OCI-LY3 (cell line): Measurements from ENCODE around the gene NLRC5.
"Not testable (repeated sequence)": the region's sequence is repeated elsewhere in the genome, so short reads cannot be mapped to it uniquely, and the experiment has no call there.

Experiments
- H2AFZ ChIP-seq: fragments of 200-600, 300-600 bp; shearing (Covaris generic); 2 replicates; pipeline ENCODE4 v1.6.0; 2014; ENCODE audit warnings: antibody characterized with exemption, low read depth, low read length
- H3K27ac ChIP-seq: fragments of 200-600, 300-600 bp; sonication (generic); 2 replicates; pipeline ENCODE4 v1.5.1; 2014; ENCODE audit warnings: mild to moderate bottlenecking, low read length, moderate library complexity, mixed read lengths
- H3K27me3 ChIP-seq: fragments of 200-600, 300-600 bp; sonication (generic); 2 replicates; pipeline ENCODE4 v1.6.1; 2014; ENCODE audit warnings: low read depth, low read length, mixed read lengths
- H3K36me3 ChIP-seq: fragments of 200-600, 300-600 bp; sonication (generic); replicated peaks from 2 replicates; pipeline ENCODE3; 2014; ENCODE audit warnings: low read depth, low read length, mixed read lengths
- H3K4me1 ChIP-seq: fragments of 300-600, 200-600 bp; sonication (generic); 2 replicates; pipeline ENCODE4 v1.6.1; 2014; ENCODE audit warnings: low read length, mixed read lengths
- H3K4me2 ChIP-seq: fragments of 200-600, 300-600 bp; sonication (generic); 2 replicates; pipeline ENCODE4 v1.6.1; 2014; ENCODE audit warnings: low read length, mixed read lengths
- H3K4me3 ChIP-seq: fragments of 300-600, 200-600 bp; sonication (generic); 2 replicates; pipeline ENCODE4 v1.5.1; 2014; ENCODE audit warnings: antibody characterized with exemption, mild to moderate bottlenecking, low read length, moderate library complexity
- H3K79me2 ChIP-seq: fragments of 300-600, 200-600 bp; shearing (Covaris generic); 2 replicates; pipeline ENCODE4 v1.6.1; 2014; ENCODE audit warnings: mild to moderate bottlenecking, low read length, mixed read lengths
- H3K9ac ChIP-seq: fragments of 300-600, 200-600 bp; shearing (Covaris generic); 2 replicates; pipeline ENCODE4 v1.6.0; 2014; ENCODE audit warnings: mild to moderate bottlenecking, low read length, moderate library complexity
- H3K9me3 ChIP-seq: fragments of 200-600, 300-600 bp; shearing (Covaris generic); 2 replicates; pipeline ENCODE4 v1.6.1; 2014; ENCODE audit warnings: low read length, mixed read lengths; ENCODE audit not compliant: insufficient read depth
- H4K20me1 ChIP-seq: fragments of 200-600, 300-600 bp; sonication (generic); 2 replicates; pipeline ENCODE4 v1.6.1; 2016; ENCODE audit warnings: low read length, mixed read lengths; ENCODE audit not compliant: insufficient read depth
- CTCF ChIP-seq: fragments of 200-600, 300-600 bp; sonication (generic); IDR thresholded peaks from 2 replicates; pipeline ENCODE4 v1.5.1; 2014; ENCODE audit warnings: antibody characterized with exemption, low read length, low read depth
- EZH2phosphoT487 ChIP-seq: fragments of 200-600 bp; shearing (Covaris generic); IDR thresholded peaks from 2 replicates; pipeline ENCODE4 v1.6.1; 2018; ENCODE audit warnings: antibody characterized with exemption, mixed run types, low read depth

NLRC5 gene

DNA sequence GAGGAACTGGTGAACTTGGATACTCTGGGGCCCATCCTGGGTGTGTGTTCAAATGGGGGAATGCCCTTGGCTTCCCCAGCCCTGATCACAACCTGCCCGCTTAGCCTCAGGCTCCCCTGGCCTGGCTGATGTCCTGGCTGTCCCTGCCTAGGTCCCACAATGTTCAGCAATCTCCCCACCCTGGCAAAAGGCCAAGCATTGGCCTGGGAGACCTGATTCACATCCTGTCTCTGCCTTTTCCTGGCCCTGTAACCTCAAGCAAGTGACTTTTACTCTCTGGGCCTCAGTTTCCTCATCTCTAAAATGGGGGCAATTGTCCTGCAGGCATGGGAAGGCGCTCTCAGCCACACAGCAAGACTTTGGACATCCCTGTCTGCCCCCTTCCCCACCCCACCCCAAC is 117.4 kb downstream of the NLRC5 start:
- Histone ChIP-seq H3K27ac (no peak overlapping the region), H3K4me3 (0 out of 2 replicates have a peak overlapping the region, but pooled peaks have one; percentile 17), H2AFZ (no peak overlapping the region), H3K4me2 (peak overlapping the region; percentile 58), H3K27me3 (no peaks in the 10 kb centered on the region), H3K9ac (peak overlapping the region; percentile 18; the same call in 1 of the 2 replicates), H4K20me1 (no peaks in the 10 kb centered on the region), H3K9me3 (no peaks in the 10 kb centered on the region), H3K4me1 (peaks cover 39% of the 10 kb centered on the region), H3K79me2 (no peaks in the 10 kb centered on the region), H3K36me3 (no peaks in the 10 kb centered on the region)
- no peak for TF ChIP-seq CTCF

DNA sequence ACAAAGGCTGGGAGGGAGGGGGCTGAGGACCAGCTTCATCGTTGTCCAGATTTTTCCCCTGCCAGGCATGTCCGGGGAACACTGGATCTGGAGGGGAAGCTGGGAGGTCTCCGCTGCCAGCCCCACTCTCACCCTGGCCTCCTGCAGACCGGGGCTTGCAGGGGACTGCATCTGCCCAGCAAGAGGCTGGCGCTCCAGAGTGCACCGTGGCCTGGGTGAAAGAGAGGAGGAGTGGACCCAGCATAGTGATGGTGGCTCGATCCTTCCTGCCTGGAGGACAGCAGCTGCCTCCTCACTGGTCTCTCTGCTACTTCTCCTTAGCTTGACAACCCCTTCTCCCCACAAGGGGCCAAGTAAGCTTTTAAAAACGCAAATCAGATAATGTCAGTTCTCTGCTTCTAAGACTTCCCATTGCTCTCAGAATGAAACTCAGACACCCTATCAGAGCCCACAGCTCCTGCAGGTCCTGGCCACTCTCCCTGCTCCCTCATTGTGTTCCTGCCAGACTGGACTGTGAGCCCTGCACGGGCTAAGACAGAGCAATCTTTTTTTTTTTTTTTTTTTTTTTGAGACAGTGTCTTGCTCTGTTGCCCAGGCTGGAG is 118.1 kb downstream of the NLRC5 start:
- Histone ChIP-seq H3K9ac (peak overlapping the region; percentile 18; the same call in 1 of the 2 replicates), H3K27me3 (no peaks in the 10 kb centered on the region), H3K9me3 (no peaks in the 10 kb centered on the region), H3K4me2 (peak overlapping the region; percentile 58), H3K36me3 (no peaks in the 10 kb centered on the region), H3K27ac (peak overlapping the region; percentile 30), H3K4me1 (peaks cover 45% of the 10 kb centered on the region), H3K4me3 (peak overlapping the region; percentile 17; the same call in 1 of the 2 replicates), H3K79me2 (no peaks in the 10 kb centered on the region), H4K20me1 (no peaks in the 10 kb centered on the region), H2AFZ (no peak overlapping the region)
- TF ChIP-seq CTCF: no peak
- TF ChIP-seq EZH2phosphoT487: no peak

DNA sequence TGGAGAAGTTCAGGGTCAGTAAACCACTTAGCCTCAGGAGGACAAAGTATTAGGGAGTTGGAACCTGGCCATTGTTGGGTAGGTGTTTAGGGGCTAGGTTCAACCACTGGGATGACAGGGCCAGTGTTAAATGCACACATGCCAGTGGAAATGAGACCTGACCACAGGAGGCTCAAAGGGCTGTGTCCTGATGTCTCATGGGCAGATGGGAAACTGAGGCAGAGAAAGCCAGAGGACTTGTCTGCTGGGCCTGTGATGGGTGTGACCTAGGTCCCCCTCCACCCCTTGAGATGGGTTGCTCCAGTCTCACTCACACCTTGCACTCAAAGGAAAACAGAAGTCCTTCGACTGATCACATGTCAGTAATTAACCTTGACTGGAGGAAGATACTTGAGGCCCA is 119.1 kb downstream of the NLRC5 start:
- Histone ChIP-seq H2AFZ (no peak overlapping the region), H3K27me3 (no peaks in the 10 kb centered on the region), H4K20me1 (no peaks in the 10 kb centered on the region), H3K27ac (no peak overlapping the region), H3K79me2 (no peaks in the 10 kb centered on the region), H3K9ac (no peak overlapping the region), H3K9me3 (no peaks in the 10 kb centered on the region), H3K4me2 (no peak overlapping the region), H3K36me3 (no peaks in the 10 kb centered on the region), H3K4me3 (no peak overlapping the region), H3K4me1 (peaks cover 55% of the 10 kb centered on the region)
- TF ChIP-seq EZH2phosphoT487 (no peak), CTCF (no peak)

DNA sequence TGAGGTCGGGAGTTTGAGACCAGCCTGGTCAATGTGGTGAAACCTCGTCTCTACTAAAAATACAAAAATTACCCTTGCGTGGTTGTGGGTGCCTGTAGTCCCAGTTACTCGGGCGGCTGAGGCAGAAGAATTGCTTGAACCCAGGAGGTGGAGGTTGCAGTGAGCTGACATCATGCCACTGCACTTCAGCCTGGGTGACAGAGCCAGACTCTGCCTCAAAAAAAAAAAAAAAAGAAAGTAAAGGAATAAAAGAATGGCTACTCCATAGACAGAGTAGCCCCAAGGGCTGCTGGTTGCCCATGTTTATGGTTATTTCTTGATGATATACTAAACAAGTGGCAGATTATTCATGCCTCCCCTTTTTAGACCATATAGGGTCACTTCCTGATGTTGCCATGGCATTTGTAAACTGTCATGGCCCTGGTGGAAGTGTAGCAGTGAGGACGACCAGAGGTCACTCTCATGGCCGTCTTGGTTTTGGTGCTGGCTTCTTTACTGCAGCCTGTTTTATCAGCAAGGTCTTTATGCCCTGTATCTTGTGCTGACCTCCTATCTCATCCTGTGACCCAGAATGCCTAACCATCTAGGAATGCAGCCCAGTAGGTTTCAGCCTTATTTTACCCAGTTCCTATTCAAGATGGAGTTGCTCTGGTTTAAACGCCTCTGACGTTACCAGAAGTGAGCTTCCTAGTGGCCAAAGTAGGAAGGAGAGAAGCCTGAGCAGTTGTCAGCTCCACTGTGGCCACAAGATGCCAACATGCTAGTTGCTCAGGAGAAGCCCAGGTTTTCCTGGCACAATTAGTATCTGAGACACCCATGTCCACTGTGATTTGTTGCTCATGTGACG is 120.1 kb downstream of the NLRC5 start:
- not testable (repeated sequence) for H3K4me3 ChIP-seq, H3K4me2 ChIP-seq, H4K20me1 ChIP-seq, H3K36me3 ChIP-seq, H3K27me3 ChIP-seq, H3K27ac ChIP-seq, H3K9ac ChIP-seq, H3K79me2 ChIP-seq, H3K9me3 ChIP-seq, H2AFZ ChIP-seq
- H3K4me1 ChIP-seq: peaks cover 61% of the 10 kb centered on the region
